ENCODE results near the gene KCNE4.

The KCNE4 gene

DNA sequence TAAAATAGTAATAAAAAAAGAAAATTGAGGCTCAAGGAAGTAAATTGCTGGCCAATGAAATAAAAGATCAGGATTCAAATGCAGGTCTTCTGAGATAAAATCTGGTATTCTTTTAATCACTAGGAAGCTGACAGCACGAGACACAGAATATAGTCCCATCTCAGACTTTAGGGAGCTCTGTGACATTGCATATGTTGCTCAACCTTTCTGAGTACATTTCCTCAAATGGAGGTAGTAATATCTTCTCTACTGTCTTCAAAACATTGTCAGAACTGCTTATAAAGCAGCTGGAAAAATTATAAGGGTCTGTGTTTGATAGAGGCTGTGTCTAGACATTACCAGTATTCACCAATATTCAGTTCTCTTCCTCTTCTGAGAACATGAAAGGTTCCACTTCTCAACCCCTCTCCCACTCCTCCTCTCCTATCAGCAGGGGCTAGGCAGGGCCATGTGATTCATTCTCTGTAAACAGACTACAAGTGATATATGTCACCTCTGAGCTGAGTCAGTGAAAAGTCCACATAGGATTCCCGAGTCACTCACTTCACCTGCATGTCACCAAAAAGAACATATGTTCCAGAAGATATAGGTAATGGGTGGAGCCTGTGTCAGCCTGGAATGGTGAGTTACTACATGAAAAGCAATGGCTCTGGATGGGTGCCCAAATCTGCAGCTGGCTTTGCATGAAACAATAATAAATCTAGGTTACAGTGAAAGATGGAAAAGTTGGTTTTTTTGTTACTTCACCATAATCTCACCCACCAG, 7.1 kb downstream of the KCNE4 start:
- TF ChIP-seq ZNF274 (IDR thresholded peaks at IDR 0.05; ENCODE audit: low read depth, low read length) = no peak
- H3K4me3 ChIP-seq (ENCODE audit: low read length) = no peak overlapping the region

DNA sequence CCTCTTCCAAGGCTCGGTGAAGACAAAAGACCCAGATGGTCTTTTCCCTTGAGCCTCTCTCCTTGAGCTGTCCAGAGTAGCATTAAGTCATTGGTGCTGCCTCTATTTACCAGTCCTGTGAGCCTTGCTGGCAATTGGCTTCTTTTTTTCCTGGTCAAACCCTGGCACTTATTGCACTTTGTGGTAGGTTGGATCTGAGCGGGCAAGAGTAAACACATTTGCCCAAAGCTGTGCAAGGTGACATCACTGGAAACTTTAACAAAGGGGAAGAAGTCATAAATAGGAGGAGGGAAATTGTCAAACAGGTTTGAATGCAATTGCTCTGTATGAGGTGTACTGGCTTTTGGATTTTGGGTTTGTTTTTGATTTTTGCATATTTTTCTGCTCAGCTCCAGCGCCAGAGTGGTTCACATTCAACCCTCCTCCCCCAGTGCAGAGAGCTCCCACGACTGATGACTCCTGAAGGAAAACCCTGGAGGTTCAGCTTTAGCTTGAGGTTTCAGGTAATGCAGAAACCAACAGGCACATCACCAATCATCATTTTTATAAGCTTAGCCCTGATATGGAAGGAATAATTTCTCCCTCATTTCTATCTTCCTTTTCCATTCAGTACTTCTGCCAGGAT, 8.3 kb downstream of the KCNE4 start:
- TF ChIP-seq ZNF274 (IDR thresholded peaks at IDR 0.05; ENCODE audit: low read depth, low read length) = no peak

DNA sequence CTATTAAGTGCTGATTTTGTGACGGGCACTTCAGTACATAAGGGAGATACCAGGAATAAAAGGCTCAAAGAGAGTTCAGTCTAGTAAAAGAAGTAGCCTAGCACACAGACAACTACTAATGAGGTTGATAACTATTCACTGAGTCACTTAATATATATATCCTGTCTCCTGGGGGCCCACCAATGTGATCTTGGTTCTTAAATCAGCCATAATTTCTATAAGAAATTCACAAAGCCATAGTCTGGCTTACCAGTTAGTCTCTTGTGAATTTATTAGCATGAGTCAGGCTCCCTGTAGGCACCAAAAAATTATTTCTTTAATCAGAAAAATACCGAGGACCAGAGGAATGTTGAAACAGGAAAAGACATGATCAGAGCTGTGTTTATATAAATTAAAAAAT, 10.4 kb downstream of the KCNE4 start:
- no peak overlapping the region for H3K4me3 ChIP-seq (ENCODE audit: low read length)
- no peak for TF ChIP-seq ZNF274 (IDR thresholded peaks at IDR 0.05; ENCODE audit: low read depth, low read length)

More for the DNA sequence above, 8.3 kb downstream of the KCNE4 start:
- no peak overlapping the region for H3K4me3 ChIP-seq (ENCODE audit: low read length)

DNA sequence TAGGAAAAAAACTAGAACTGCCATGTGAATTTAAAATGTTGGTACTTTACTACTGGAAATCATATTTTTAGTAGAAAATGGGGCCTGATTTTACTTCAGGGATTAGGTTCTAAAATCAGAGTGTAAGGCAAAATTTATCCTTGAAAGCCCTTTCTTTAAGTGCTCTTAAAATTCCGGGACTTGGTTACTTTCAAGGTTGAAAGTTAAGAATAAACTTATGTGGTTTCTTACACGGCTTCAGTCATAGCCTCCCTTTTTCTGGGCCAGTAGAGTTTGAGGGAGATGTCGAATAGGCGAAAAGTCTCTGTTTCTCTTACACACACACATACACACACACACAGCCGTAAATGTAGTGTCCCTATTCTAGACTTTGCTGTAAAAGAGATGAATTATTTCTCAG, 13.1 kb downstream of the KCNE4 start:
- no peak for TF ChIP-seq ZNF274 (IDR thresholded peaks at IDR 0.05; ENCODE audit: low read depth, low read length)
- H3K4me3 ChIP-seq (ENCODE audit: low read length) = no peak overlapping the region

DNA sequence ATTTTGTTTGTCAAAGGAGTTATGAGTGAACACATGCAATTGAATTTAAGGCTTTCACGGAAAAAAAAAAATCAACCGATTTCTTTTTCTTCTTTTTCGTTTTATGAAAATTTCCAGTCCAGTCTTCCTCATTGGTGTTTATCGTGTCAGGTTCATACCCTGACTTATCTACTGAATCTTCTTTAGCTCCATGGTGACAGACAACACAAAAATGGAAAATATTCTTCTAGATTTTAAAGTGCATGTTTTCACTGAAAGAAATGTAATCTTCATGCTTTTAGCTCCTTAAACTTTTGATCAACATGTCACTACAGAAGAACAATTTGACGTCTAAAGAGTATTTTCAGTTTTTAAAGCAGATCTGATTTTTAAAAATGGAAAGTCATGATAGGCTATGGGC, 14.7 kb downstream of the KCNE4 start:
- no peak overlapping the region for H3K4me3 ChIP-seq (ENCODE audit: low read length)
- no peak for TF ChIP-seq ZNF274 (IDR thresholded peaks at IDR 0.05; ENCODE audit: low read depth, low read length)

DNA sequence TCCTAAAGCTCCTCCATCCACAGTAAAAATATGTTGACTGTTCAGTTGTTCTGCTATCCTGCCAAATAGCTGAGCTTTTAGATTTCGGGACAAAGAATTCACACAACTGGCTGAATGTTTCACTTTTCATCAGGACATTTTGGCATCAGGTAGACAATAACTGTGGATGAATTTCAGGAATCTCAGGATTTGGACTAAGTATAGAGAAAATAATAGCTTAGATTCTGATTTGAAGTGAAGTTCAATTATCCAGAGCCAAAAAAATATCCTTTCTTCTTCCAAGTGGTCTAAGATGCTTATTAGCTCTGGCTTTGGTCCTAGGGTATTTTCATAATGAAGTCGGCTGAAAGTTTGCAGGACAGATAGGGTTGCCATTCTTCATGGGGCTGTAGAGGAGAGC, 16.1 kb downstream of the KCNE4 start:
- no peak overlapping the region for H3K4me3 ChIP-seq (ENCODE audit: low read length)
- no peak for TF ChIP-seq ZNF274 (IDR thresholded peaks at IDR 0.05; ENCODE audit: low read depth, low read length)

DNA sequence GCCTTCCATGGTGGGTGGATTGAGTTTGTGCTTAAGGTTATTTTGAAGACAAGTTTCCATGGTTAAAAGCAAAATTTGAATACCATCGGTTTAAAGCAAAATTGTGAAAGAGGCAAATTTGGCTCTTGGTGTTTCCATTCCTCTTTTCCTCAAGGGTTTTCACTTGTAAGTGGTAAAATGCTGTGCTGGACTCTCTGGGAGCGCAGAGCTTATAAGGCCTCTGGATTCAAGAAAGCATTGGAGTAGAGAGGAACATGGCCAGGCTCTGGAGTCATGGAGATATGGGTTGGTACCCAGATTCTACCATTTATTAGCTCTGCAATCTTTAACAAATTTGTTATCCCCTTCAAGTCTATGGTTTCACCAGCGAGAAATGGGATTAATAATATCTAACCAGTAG, 17.5 kb downstream of the KCNE4 start:
- no peak for TF ChIP-seq ZNF274 (IDR thresholded peaks at IDR 0.05; ENCODE audit: low read depth, low read length)

DNA sequence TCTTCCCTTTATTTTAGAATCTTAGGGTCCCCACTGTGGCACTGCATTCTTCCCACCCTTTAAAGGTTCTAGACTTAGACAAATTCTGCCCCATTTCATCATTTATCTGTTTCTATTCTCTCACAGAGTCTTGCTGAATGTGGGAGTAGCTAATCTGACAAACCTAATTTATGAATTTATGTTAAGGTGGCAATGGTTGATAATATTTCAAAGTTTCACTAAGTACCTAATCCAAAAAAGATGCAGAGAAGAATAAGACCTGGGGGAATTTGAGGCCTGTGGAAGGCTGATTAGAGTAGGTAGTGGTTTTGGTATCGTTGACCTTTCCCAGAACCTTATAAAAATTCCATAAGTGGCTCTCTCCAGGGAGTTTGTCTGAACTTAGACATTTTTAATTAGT, 18.0 kb downstream of the KCNE4 start:
- no peak overlapping the region for H3K4me3 ChIP-seq (ENCODE audit: low read length)
- no peak for TF ChIP-seq ZNF274 (IDR thresholded peaks at IDR 0.05; ENCODE audit: low read depth, low read length)

More for the DNA sequence above, 17.5 kb downstream of the KCNE4 start:
- H3K4me3 ChIP-seq (ENCODE audit: low read length) = no peak overlapping the region

DNA sequence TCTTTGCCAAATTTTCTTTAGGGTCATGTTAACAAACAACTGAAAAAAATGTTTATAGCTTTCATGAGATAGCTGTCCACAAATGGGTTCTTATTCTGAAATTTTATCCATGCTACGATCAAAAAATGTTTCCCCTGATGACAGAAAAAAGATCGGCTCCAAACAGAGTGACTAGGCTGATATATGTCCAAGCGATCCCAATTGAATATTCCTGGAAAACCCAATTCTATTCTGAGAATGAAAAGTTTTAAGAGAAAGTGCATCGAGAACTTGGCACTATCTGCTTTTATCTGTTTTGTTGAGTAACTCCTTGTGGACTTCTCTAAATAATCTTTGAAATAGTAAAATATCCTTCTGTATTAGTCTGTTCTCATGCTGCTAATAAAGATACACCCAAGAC, 19.1 kb downstream of the KCNE4 start:
- no peak for TF ChIP-seq ZNF274 (IDR thresholded peaks at IDR 0.05; ENCODE audit: low read depth, low read length)
- H3K4me3 ChIP-seq (ENCODE audit: low read length) = no peak overlapping the region

DNA sequence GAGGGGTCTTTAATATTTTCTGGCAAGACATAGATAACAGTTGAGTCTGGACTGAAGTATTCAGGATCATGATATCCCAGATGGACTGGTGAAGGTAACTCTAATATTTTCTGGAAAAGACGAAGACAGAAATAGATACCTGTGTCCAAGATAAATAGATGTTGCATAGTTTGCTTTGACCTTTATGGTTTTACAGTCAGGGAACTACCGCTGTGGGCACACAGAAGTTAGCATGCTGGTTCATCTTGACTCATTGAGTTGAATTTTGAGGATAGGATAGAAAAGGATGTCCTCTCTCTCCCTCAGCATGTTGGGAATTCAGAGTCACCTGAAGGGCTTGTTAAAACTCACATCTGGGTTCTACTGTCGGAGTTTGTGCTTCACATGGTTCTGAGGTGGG, 20.8 kb downstream of the KCNE4 start:
- no peak for TF ChIP-seq ZNF274 (IDR thresholded peaks at IDR 0.05; ENCODE audit: low read depth, low read length)
- H3K4me3 ChIP-seq (ENCODE audit: low read length) = no peak overlapping the region

DNA sequence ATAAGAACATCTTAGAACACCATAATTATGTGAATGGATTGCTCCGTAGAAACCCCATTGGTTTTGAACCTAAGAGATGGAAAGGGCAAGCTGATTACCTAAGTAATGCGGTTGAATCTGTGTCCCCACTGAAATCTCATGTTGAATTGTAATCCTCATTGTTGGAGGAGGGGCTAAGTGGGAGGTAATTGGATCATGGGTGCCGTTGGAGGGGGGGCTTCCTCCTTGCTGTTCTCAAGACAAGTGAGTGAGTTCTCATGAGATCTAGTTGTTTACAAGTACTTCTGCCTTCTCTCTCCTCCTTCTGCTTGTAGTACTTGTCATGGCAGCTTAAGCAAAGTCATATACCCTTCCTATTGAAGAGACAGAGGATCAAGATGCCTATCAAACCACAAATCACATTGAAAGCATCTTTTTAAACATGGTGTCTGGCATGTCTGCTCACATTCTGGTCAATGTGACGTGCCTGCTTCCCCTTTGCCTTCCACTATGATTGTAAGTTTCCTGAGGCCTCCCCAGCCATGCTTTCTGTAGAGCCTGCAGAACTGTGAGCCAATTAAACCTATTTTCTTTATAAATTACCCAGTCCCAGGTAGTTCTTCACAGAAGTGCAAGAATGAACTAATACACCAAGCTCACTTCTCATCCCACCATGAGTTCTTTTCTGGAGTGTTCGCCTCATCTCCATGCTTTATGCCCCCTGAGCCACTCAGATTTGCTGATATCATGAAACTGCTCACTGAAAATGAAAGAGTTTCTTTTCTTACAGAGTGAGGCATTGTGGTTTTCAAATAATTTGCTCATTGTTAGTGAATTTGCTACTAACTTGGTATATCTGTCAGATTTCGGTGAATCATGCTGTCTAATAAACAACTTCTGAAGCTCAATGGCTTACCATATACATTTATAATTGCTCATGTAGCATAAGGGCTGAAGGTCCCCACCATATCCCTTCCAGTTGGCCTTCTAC, 23.6 kb downstream of the KCNE4 start:
- TF ChIP-seq ZNF274 (IDR thresholded peaks at IDR 0.05; ENCODE audit: low read depth, low read length) = no peak
- H3K4me3 ChIP-seq (ENCODE audit: low read length) = no peak overlapping the region

DNA sequence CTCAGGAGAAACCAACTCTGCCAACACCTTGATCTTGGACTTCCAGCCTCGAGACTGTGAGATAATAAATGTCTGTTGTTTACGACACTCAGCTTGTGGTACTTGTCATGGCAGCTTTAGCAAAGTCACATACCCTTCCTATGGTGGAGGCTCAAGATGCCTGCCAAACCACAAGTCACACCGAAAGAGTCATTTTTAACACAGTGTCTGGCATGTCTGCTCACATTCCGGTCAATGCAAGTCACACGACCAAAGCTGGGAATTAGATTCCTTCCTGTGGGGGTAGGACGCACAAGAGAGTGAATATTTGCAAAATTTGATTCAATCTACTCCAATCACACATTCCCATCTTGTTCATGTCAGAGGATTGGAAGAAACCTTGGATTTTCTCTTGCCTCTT, 24.6 kb downstream of the KCNE4 start:
- no peak overlapping the region for H3K4me3 ChIP-seq (ENCODE audit: low read length)
- no peak for TF ChIP-seq ZNF274 (IDR thresholded peaks at IDR 0.05; ENCODE audit: low read depth, low read length)

DNA sequence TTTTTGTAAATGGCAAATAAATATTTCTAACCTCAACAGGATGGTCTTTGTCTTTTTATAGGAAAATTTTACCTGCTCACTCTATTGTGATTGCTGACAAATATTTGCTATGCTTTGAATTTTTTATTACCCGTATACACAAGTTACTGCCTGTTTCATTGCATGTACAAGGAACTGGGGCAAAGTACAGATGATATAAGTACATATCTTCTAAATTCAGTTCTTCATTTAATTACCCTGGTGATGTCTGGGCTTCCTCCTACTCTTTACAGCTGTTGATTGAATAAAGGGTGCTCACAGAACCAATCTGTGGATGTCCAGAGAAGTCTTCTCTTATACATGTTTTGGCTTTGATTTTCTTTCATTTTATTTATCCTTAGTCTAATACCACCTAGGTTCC, 26.5 kb downstream of the KCNE4 start:
- no peak for TF ChIP-seq ZNF274 (IDR thresholded peaks at IDR 0.05; ENCODE audit: low read depth, low read length)
- H3K4me3 ChIP-seq (ENCODE audit: low read length) = no peak overlapping the region

DNA sequence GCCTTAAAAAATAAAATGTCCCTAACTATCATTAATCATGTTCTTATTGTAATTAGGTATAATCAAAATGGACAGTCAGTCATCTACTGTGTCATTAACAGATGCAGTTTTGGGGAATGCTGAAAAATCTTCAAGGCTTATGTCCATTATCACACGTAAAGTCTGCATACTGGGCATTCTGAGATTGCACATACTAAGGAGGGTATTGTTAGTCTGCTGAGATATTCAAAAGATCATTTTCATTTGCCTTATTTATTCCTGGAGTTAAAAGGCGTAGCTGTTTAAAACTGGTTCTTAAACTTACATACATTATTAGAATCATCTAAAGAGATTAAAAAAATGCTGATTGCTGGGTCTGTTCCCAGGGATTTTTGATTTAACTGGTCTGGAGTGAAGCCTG, 27.4 kb downstream of the KCNE4 start:
- no peak for TF ChIP-seq ZNF274 (IDR thresholded peaks at IDR 0.05; ENCODE audit: low read depth, low read length)
- H3K4me3 ChIP-seq (ENCODE audit: low read length) = no peak overlapping the region

Measured in GM08714 (cell line).